K562 (cell line): ENCODE results near the gene SERTAD3. TPM values are rescaled to one million over a fixed set of nuclear protein-coding genes. Genes with fewer than 3 reads are reported as not detected.
A peak's percentile ranks its signal among the peaks of the same experiment; 100 is the strongest.

Experiments
- ATAC-seq: fragments of 200-7000 bp; cut with Tn5 transposase; 3 replicates; pipeline ENCODE4 v1.9.1; 2020; ENCODE audit warnings: moderate library complexity
- BruUV-seq: library from RNA; stranded (reverse); fragments of 400-500 nt; replicated peaks from 2 replicates; lab custom pipeline; 2021; lab: Mats Ljungman, UMichigan
- CTCF ChIA-PET: fragments of 300-600 bp; formaldehyde crosslinking; extraction: SDS; loops from one replicate; lab custom pipeline; 2021; ENCODE audit warnings: low intra/inter-chr PET ratio; lab: Yijun Ruan, JAX
- POLR2A ChIA-PET: fragments of 300-600, 350-650 bp; sonication (Branson Sonifier 250); formaldehyde crosslinking; extraction: SDS; loops from one replicate; lab custom pipeline; 2021; ENCODE audit warnings: antibody characterized with exemption, inconsistent platforms; lab: Yijun Ruan, JAX
- DNase-seq, 4 experiments: peaks; one replicate each; pipeline versions ENCODE4 v3.0.0 to v3.0.0-alpha.2; 2011 to 2018; ENCODE audit warnings: low spot score in 3 of 4, mixed read lengths in 3 of 4; ENCODE audit errors: extremely low read depth in 1 of 4
- FAIRE-seq: peaks from 2 replicates; lab custom pipeline; 2011; peaks lifted over from hg19 to GRCh38; lab: Jason Lieb, UNC
- H2AFZ ChIP-seq: 2 replicates; pipeline ENCODE4 v1.6.0; 2011; ENCODE audit warnings: low read depth, low read length, control low read depth, inconsistent platforms
- H3K27ac ChIP-seq: fragments of 200-600 bp; 3 replicates; pipeline ENCODE4 v1.8.0; 2011; ENCODE audit warnings: low read depth, mild to moderate bottlenecking, control low read depth, inconsistent platforms, low read length, moderate library complexity, mixed read lengths; ENCODE audit errors: extremely low read depth
- H3K27me3 ChIP-seq, 2 experiments: fragments of 300-600 bp in 1 of 2; 2 replicates in 1 of 2; 3 replicates in 1 of 2; pipeline versions ENCODE4 v1.6.0 to v1.8.0; 2011; ENCODE audit warnings: inconsistent platforms in 2 of 2, low read length in 2 of 2, mild to moderate bottlenecking in 1 of 2, mixed read lengths in 1 of 2, moderate library complexity in 1 of 2; ENCODE audit not compliant: control insufficient read depth in 2 of 2, insufficient read depth in 2 of 2
- H3K36me3 ChIP-seq: fragments of 300-600 bp; 3 replicates; pipeline ENCODE4 v1.8.0; 2011; ENCODE audit warnings: mild to moderate bottlenecking, low read length, inconsistent platforms; ENCODE audit not compliant: control insufficient read depth, insufficient read depth
- H3K4me1 ChIP-seq, 2 experiments: fragments of 200-600 bp in 1 of 2; replicated peaks in 1 of 2; 2 replicates in 1 of 2; 3 replicates in 1 of 2; pipeline versions ENCODE4 v1.5.1 to v1.8.0; 2011; ENCODE audit warnings: inconsistent platforms in 2 of 2, low read length in 2 of 2, mild to moderate bottlenecking in 1 of 2, mixed read lengths in 1 of 2, moderate library complexity in 1 of 2; ENCODE audit not compliant: control insufficient read depth in 2 of 2, insufficient read depth in 2 of 2
- H3K4me2 ChIP-seq: 2 replicates; pipeline ENCODE4 v1.6.1; 2011; ENCODE audit warnings: low read length, control low read depth, inconsistent platforms, mixed read lengths; ENCODE audit not compliant: insufficient read depth
- H3K4me3 ChIP-seq: fragments of 200-600 bp; sonication (generic), shearing (Covaris generic); 2 replicates; pipeline ENCODE4 v1.5.1; 2016; ENCODE audit warnings: control low read depth, inconsistent platforms
- H3K79me2 ChIP-seq: fragments of 200-600 bp; 3 replicates; pipeline ENCODE4 v1.8.0; 2011; ENCODE audit warnings: low read length, inconsistent platforms; ENCODE audit not compliant: control insufficient read depth, insufficient read depth
- H3K9ac ChIP-seq, 2 experiments: 2 replicates each; pipeline versions ENCODE4 v1.6.0 to v1.6.1; 2011; ENCODE audit warnings: low read depth in 2 of 2, low read length in 2 of 2, control low read depth in 1 of 2, inconsistent platforms in 1 of 2, mild to moderate bottlenecking in 1 of 2, mixed read lengths in 1 of 2; ENCODE audit not compliant: insufficient read depth in 1 of 2
- H3K9me1 ChIP-seq: one replicate; pipeline ENCODE4 v1.6.0; 2011; ENCODE audit warnings: inconsistent platforms, mild to moderate bottlenecking, low read length, moderate library complexity; ENCODE audit not compliant: control insufficient read depth, insufficient read depth
- H3K9me3 ChIP-seq: replicated peaks from 2 replicates; pipeline ENCODE4 v1.5.1; 2011; ENCODE audit warnings: low read depth, low read length, inconsistent platforms; ENCODE audit not compliant: control insufficient read depth, insufficient read depth
- H4K20me1 ChIP-seq: replicated peaks from 2 replicates; pipeline ENCODE4 v1.6.1; 2011; ENCODE audit warnings: low read length, inconsistent platforms, mixed read lengths; ENCODE audit not compliant: control insufficient read depth, insufficient read depth
- BCOR ChIP-seq: fragments of 450-650 bp; IDR thresholded peaks from 2 replicates; pipeline ENCODE4 v1.6.1; 2016
- JUND ChIP-seq, 2 experiments: IDR thresholded peaks; 2 replicates in 1 of 2; 3 replicates in 1 of 2; pipeline ENCODE4 v1.6.1; 2011; ENCODE audit warnings: borderline replicate concordance in 2 of 2, low read depth in 2 of 2, low read length in 2 of 2, improper control_type of control experiment in 1 of 2, missing biosample characterization in 1 of 2, missing genetic modification characterization in 1 of 2, missing genetic modification reagents in 1 of 2
- NR3C1 ChIP-seq: sonication (generic); formaldehyde crosslinking; IDR thresholded peaks from 2 replicates; pipeline ENCODE4 v1.8.1; 2022; ENCODE audit warnings: missing genetic modification reagents
- NUFIP1 ChIP-seq: fragments of 450-650 bp; IDR thresholded peaks from 2 replicates; pipeline ENCODE4 v1.6.1; 2018; ENCODE audit not compliant: partially characterized antibody
- SAP30 ChIP-seq: fragments of 200-600 bp; sonication (generic); IDR thresholded peaks from 2 replicates; pipeline ENCODE4 v1.6.1; 2012; ENCODE audit warnings: borderline replicate concordance, low read depth, mild to moderate bottlenecking, moderate library complexity, low read length, control low read depth, inconsistent platforms; ENCODE audit not compliant: insufficient read depth, poor library complexity, severe bottlenecking
- SMAD3 ChIP-seq: fragments of 450-650 bp; formaldehyde crosslinking; conservative IDR thresholded peaks from 2 replicates; pipeline ENCODE4 v1.4.0; 2020; ENCODE audit warnings: mild to moderate bottlenecking
- SNRNP70 ChIP-seq: fragments of 200-400 bp; formaldehyde crosslinking; optimal IDR thresholded peaks from 2 replicates; pipeline ENCODE3; 2017; ENCODE audit warnings: low read depth, low read length
- TCFL5 ChIP-seq: fragments of 250-450 bp; sonication (Bioruptor Pico); conservative IDR thresholded peaks from 2 replicates; pipeline ENCODE4 v1.6.1; 2021; ENCODE audit warnings: mild to moderate bottlenecking, moderate library complexity, matching md5 sums
- ZZZ3 ChIP-seq: fragments of 450-650 bp; IDR thresholded peaks from 2 replicates; pipeline ENCODE4 v1.6.1; 2016; ENCODE audit warnings: antibody characterized with exemption, mild to moderate bottlenecking, moderate library complexity
- WGBS: fragments of 100-300 bp; shearing (Covaris generic); methylation state at CpG from one replicate; pipeline ENCODE4 v1.1.6; 2016; ENCODE audit warnings: low coverage, mixed read lengths; ENCODE audit not compliant: insufficient coverage; ENCODE audit errors: missing lambda C conversion rate; 5-methylcytosine and 5-hydroxymethylcytosine counted together
- in situ Hi-C: fragments of 300-500 bp; cut with MboI; formaldehyde crosslinking; loops from 4 replicates; pipeline ENCODE4 v1.15.0; 2018; ENCODE audit warnings: inconsistent platforms, mixed read lengths
- intact Hi-C: fragments of 100-400 bp; cut with micrococcal nuclease; formaldehyde crosslinking; loops from 2 replicates; pipeline ENCODE4 v1.14.2; 2022
- polyA plus RNA-seq, 8 experiments: library from polyadenylated mRNA; depleted of rRNA in 4 of 8; stranded (reverse) in 5 of 8; unstranded in 3 of 8; fragments of >200 nt; fragmentation: Nextera tagmentation in 2 of 8; fragmentation: Illumina TruSeq in 1 of 8; extraction: Ambion mirVana in 2 of 8; extraction: Trizol in 1 of 8; gene quantifications; 2 replicates each; pipeline versions ENCODE4 v1.2.1 to v1.2.3, GENCODE V29; 2011 to 2014; ENCODE audit warnings: inconsistent platforms in 1 of 8, missing spikeins in 1 of 8
- total RNA-seq, 7 experiments: library from RNA; depleted of rRNA in 6 of 7; stranded (reverse); fragments of >200 nt in 6 of 7; fragmentation: Illumina TruSeq in 2 of 7; extraction: Trizol in 2 of 7; gene quantifications; 2 replicates each; pipeline versions ENCODE4 v1.2.1 to v1.2.3, GENCODE V29; 2011 to 2021; ENCODE audit warnings: low replicate concordance in 1 of 7
- TF ChIP-seq, protein P1 (sequence below): IDR thresholded peaks from 3 replicates; pipeline ENCODE4 v1.6.1; 2011; ENCODE audit warnings: borderline replicate concordance, mild to moderate bottlenecking, moderate library complexity; ENCODE audit not compliant: insufficient read length; ENCODE audit errors: extremely low read depth
- TF ChIP-seq, protein P2 (sequence below): IDR thresholded peaks from 2 replicates; pipeline ENCODE4 v1.6.1; 2016; ENCODE audit warnings: missing genetic modification characterization, missing compliant biosample characterization

Gene SERTAD3
- total and polyA plus RNA-seq, 9 of the 15 experiments (the other 6 are each of a cell fraction or from before 2014, with no cell fraction given): 5.4 to 28.9 (median 17.5) TPM

DNA sequence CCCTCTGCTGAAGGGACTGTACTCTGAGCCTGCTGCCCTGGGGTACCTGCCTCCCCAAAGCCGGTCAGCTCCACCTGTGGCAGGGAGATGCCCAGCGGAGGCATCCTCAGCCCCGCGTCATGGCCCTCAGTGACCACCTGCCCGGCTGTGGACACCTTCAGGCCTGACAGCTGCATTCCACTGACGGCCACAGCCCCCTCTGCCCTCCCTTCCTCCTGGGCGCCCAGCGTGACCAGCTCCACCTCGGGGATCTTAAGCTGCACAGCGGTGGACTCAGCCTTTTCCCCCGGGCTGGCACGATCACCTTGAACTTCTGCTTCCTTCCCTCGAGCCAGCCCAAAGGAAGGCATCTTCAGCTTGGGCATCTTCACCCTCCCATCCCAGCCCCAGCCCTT, 49.3 kb downstream of the SERTAD3 start:
- peaks cover 18 to 34% of the 10 kb centered on the region in 2 experiments for H3K27me3 ChIP-seq
- 17% methylated on average over 7 of the region's 13 CpGs for WGBS
- no peaks in the 10 kb centered on the region for H3K36me3 ChIP-seq
- H3K4me1 ChIP-seq: peaks cover 17 to 56% of the 10 kb centered on the region in 2 experiments
- TF ChIP-seq NR3C1 (no peak), JUND (IDR thresholded peaks at IDR 0.05; ENCODE audit: borderline replicate concordance, low read depth, low read length) (no peak), JUND (tag; IDR thresholded peaks at IDR 0.05; ENCODE audit: borderline replicate concordance, low read depth, low read length) (no peak), SNRNP70 (no peak), NUFIP1 (no peak), SAP30 (no peak), SMAD3 (CRISPR knock-in tag) (no peak), TCFL5 (CRISPR knock-in tag) (no peak), ZZZ3 (no peak), BCOR (no peak)
- TF ChIP-seq, protein P1, sequence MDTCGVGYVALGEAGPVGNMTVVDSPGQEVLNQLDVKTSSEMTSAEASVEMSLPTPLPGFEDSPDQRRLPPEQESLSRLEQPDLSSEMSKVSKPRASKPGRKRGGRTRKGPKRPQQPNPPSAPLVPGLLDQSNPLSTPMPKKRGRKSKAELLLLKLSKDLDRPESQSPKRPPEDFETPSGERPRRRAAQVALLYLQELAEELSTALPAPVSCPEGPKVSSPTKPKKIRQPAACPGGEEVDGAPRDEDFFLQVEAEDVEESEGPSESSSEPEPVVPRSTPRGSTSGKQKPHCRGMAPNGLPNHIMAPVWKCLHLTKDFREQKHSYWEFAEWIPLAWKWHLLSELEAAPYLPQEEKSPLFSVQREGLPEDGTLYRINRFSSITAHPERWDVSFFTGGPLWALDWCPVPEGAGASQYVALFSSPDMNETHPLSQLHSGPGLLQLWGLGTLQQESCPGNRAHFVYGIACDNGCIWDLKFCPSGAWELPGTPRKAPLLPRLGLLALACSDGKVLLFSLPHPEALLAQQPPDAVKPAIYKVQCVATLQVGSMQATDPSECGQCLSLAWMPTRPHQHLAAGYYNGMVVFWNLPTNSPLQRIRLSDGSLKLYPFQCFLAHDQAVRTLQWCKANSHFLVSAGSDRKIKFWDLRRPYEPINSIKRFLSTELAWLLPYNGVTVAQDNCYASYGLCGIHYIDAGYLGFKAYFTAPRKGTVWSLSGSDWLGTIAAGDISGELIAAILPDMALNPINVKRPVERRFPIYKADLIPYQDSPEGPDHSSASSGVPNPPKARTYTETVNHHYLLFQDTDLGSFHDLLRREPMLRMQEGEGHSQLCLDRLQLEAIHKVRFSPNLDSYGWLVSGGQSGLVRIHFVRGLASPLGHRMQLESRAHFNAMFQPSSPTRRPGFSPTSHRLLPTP: no peak
- TF ChIP-seq, protein P2, sequence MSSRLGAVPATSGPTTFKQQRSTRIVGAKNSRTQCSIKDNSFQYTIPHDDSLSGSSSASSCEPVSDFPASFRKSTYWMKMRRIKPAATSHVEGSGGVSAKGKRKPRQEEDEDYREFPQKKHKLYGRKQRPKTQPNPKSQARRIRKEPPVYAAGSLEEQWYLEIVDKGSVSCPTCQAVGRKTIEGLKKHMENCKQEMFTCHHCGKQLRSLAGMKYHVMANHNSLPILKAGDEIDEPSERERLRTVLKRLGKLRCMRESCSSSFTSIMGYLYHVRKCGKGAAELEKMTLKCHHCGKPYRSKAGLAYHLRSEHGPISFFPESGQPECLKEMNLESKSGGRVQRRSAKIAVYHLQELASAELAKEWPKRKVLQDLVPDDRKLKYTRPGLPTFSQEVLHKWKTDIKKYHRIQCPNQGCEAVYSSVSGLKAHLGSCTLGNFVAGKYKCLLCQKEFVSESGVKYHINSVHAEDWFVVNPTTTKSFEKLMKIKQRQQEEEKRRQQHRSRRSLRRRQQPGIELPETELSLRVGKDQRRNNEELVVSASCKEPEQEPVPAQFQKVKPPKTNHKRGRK (tag): no peak
- H2AFZ ChIP-seq: no peak overlapping the region
- 0 out of 2 replicates have a peak, but pooled peaks cover 5% of the 10 kb centered on the region for H4K20me1 ChIP-seq
- DNase-seq (no peak), ATAC-seq (no peak), FAIRE-seq (no peak)
- H3K79me2 ChIP-seq: no peaks in the 10 kb centered on the region
- no peak overlapping the region for H3K4me2 ChIP-seq
- peak overlapping the region in 1 of 2 experiments; percentile 43; a peak in 2 of 4 replicates for H3K9ac ChIP-seq
- in situ Hi-C loops: no loop called here
- POLR2A ChIA-PET: interaction anchor here (0.6 to 1.4 kb wide), 5 partner anchors 15 to 993 kb away, joined by 3 to 5 read pairs (median 3); partner anchors contain the start of gene PRX
- CTCF ChIA-PET: no interaction called here
- no peaks in the 10 kb centered on the region for H3K9me1 ChIP-seq
- H3K9me3 ChIP-seq: no peaks in the 10 kb centered on the region
- no peak overlapping the region for H3K4me3 ChIP-seq
- intact Hi-C loops: no loop called here
- no peak overlapping the region for H3K27ac ChIP-seq
- BruUV-seq: no TSS peak
